HG03432 (cell line): ENCODE measurements around the gene RNF103.
"Not testable (repeated sequence)": the region's sequence is repeated elsewhere in the genome, so short reads cannot be mapped to it uniquely, and the experiment has no call there.

Experiments
- ATAC-seq: cut with Tn5 transposase; IDR thresholded peaks from one replicate; pipeline ENCODE4 v1.9.1; 2021; ENCODE audit warnings: mild to moderate bottlenecking, moderate library complexity; ENCODE audit not compliant: unreplicated experiment

Gene RNF103

GRCh38 chr2:86624267-86624547, 542 bp upstream of the RNF103 start:
- ATAC-seq, result no peak

GRCh38 chr2:86623043-86623493, 597 bp downstream of the RNF103 start:
- peak; percentile 55 for ATAC-seq

GRCh38 chr2:86622519-86623042, 1.1 kb downstream of the RNF103 start:
- no peak for ATAC-seq

GRCh38 chr2:86621280-86621943, 2.3 kb downstream of the RNF103 start:
- no peak for ATAC-seq

- no peak for ATAC-seq
Observed at GRCh38 chr2:86617738-86618137, 5.9 kb downstream of the RNF103 start.

- ATAC-seq, result peak; percentile 54
Observed at GRCh38 chr2:86617153-86617552, 6.5 kb downstream of the RNF103 start.

- ATAC-seq, result no peak
Observed at GRCh38 chr2:86616502-86616901, 7.2 kb downstream of the RNF103 start.

GRCh38 chr2:86615596-86615995, 8.1 kb downstream of the RNF103 start:
- ATAC-seq, result no peak

GRCh38 chr2:86613515-86613914, 10.2 kb downstream of the RNF103 start:
- ATAC-seq, result no peak

GRCh38 chr2:86610871-86611270, 12.8 kb downstream of the RNF103 start:
- no peak for ATAC-seq

- ATAC-seq, result no peak
Observed at GRCh38 chr2:86608832-86609410, 14.7 kb downstream of the RNF103 start.

- no peak for ATAC-seq
Observed at GRCh38 chr2:86603905-86604304, 19.8 kb downstream of the RNF103 start.

- ATAC-seq, result no peak
Observed at GRCh38 chr2:86598966-86599365, 24.7 kb downstream of the RNF103 start.

- no peak for ATAC-seq
Observed at GRCh38 chr2:86596118-86596517, 27.5 kb downstream of the RNF103 start.

- no peak for ATAC-seq
Observed at GRCh38 chr2:86593266-86593665, 30.4 kb downstream of the RNF103 start.

GRCh38 chr2:86592547-86593230, 31.0 kb downstream of the RNF103 start:
- ATAC-seq, result no peak

- not testable (repeated sequence) for ATAC-seq
Observed at GRCh38 chr2:86589701-86590100, 34.0 kb downstream of the RNF103 start.

- ATAC-seq, result peak; percentile 58
Observed at GRCh38 chr2:86584151-86584913, 39.3 kb downstream of the RNF103 start.

- no peak for ATAC-seq
Observed at GRCh38 chr2:86580560-86580959, 43.1 kb downstream of the RNF103 start.

- ATAC-seq, result no peak
Observed at GRCh38 chr2:86577817-86578456, 45.7 kb downstream of the RNF103 start.

- no peak for ATAC-seq
Observed at GRCh38 chr2:86570059-86570458, 53.6 kb downstream of the RNF103 start.
